Kidney (tissue), 14 donors: ENCODE results near the gene SOX11. TPM values are rescaled to one million over a fixed set of nuclear protein-coding genes. Genes with fewer than 3 reads are reported as not detected.

ENCODE experiments used
- DNase-seq, 5 donors: peaks; one replicate each; pipeline ENCODE4 v3.0.0-alpha.2; 2013 to 2020
- FAIRE-seq: peaks from 2 replicates; lab custom pipeline; 2012; peaks lifted over from hg19 to GRCh38; lab: Jason Lieb, UNC
- H3K27ac ChIP-seq, 2 donors: one replicate each; pipeline ENCODE4 v1.7.0; 2013; ENCODE audit warnings: low read depth in 2 of 2, low read length in 2 of 2, inconsistent platforms in 1 of 2
- H3K27me3 ChIP-seq: one replicate; pipeline ENCODE4 v1.7.1; 2013; ENCODE audit warnings: low read length, inconsistent platforms; ENCODE audit not compliant: control insufficient read depth, insufficient read depth
- H3K36me3 ChIP-seq, 3 donors: one replicate each; pipeline versions ENCODE4 v1.7.0 to v1.7.1; 2013; ENCODE audit warnings: low read length in 3 of 3, control low read depth in 1 of 3, inconsistent platforms in 1 of 3; ENCODE audit not compliant: insufficient read depth in 3 of 3, control insufficient read depth in 2 of 3
- H3K4me1 ChIP-seq, 3 donors: one replicate each; pipeline versions ENCODE4 v1.7.0 to v1.7.1; 2013; ENCODE audit warnings: low read length in 3 of 3, inconsistent platforms in 1 of 3, low read depth in 1 of 3; ENCODE audit not compliant: control insufficient read depth in 2 of 3, insufficient read depth in 2 of 3
- H3K4me3 ChIP-seq, 3 donors: one replicate each; pipeline versions ENCODE4 v1.7.0 to v1.8.1; 2013; ENCODE audit warnings: low read length in 3 of 3, control low read depth in 1 of 3, inconsistent platforms in 1 of 3
- H3K9ac ChIP-seq, 3 donors: one replicate each; pipeline versions ENCODE4 v1.7.0 to v1.7.1; 2013; ENCODE audit warnings: low read length in 3 of 3, control low read depth in 1 of 3, inconsistent platforms in 1 of 3
- H3K9me3 ChIP-seq, 3 donors: one replicate each; pipeline versions ENCODE4 v1.7.0 to v1.7.1; 2013; ENCODE audit warnings: low read length in 3 of 3, control low read depth in 1 of 3, inconsistent platforms in 1 of 3; ENCODE audit not compliant: control insufficient read depth in 2 of 3, insufficient read depth in 1 of 3
- CTCF ChIP-seq: IDR thresholded peaks from 3 replicates; pipeline ENCODE4 v1.5.1; 2012; ENCODE audit warnings: mild to moderate bottlenecking, moderate library complexity, borderline replicate concordance; ENCODE audit not compliant: insufficient read depth; ENCODE audit errors: extremely low read depth
- intact Hi-C: fragments of 100-400 bp; cut with DNase I; formaldehyde crosslinking; loops from one replicate; pipeline ENCODE4 v1.11.1; 2022
- polyA plus RNA-seq: library from polyadenylated mRNA; stranded (reverse); fragments of 350-450 nt; fragmentation: Illumina TruSeq; extraction: RNeasy Lipid Tissue Mini Kit (QIAGEN cat#74804); gene quantifications from one replicate; pipeline ENCODE4 v1.2.3, GENCODE V29; 2014; ENCODE audit warnings: low read depth, low replicate concordance; ENCODE audit not compliant: insufficient read depth
- total RNA-seq: library from RNA; stranded (reverse); fragmentation: NEBNext Ultra II Directional; extraction: Animal tissue kit (Norgen Biotek cat#: 25700); gene quantifications from one replicate; pipeline ENCODE4 v1.2.1, GENCODE V29; 2021
- donor health status: control.
- donor health status: control.
- donor health status: control.
- donor health status: control.
- donor health status: control.
- donor health status: DM: yes; HTN: yes; CAD: no.
- donor health status: Normal renal cell carcinoma (clear cell type).

SOX11 gene
- total and polyA plus RNA-seq, 2 donors from 2014 or later = 0.22 TPM; not detected in 1

GRCh38 chr2:5734859-5735520 is 42.8 kb downstream of the SOX11 start:
- no peak for FAIRE-seq
- peak in 4 of 5 donors; percentile 48 to 57 (median 50) for DNase-seq

DNA sequence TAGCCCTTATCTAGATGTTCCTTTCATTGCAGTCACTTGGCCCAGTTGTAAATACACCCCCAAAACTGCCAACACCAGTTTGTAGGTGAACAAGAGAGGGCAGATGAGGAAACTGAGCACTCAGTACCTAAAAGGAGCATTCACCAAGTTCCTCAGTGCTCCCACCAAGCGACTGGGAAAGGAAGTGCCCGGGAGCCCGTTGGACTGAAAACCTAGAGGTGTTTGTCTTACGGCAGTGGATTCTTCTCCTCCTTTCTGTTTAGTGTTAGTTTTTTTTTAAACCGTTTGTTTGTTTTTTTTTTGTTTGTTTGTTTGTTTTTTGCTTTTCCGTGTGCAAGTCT is 43.3 kb downstream of the SOX11 start:
- Histone ChIP-seq H3K36me3 (no peaks in the 10 kb centered on the region), H3K4me1 (no peaks in the 10 kb centered on the region), H3K27ac (no peak overlapping the region), H3K9ac (no peak overlapping the region), H3K9me3 (no peaks in the 10 kb centered on the region), H3K4me3 (no peak overlapping the region), H3K27me3 (no peaks in the 10 kb centered on the region)
- intact Hi-C loops = no loop called here
- FAIRE-seq = no peak
- no peak for TF ChIP-seq CTCF
- DNase-seq = no peak

More at GRCh38 chr2:5734859-5735520, 42.8 kb downstream of the SOX11 start:
- no peak for TF ChIP-seq CTCF
- intact Hi-C loops = no loop called here
- no peaks in the 10 kb centered on the region for H3K9me3 ChIP-seq
- no peaks in the 10 kb centered on the region for H3K36me3 ChIP-seq
- H3K27me3 ChIP-seq = no peaks in the 10 kb centered on the region
- no peak overlapping the region for H3K9ac ChIP-seq
- no peak overlapping the region for H3K4me3 ChIP-seq
- H3K4me1 ChIP-seq = no peaks in the 10 kb centered on the region
- H3K27ac ChIP-seq = no peak overlapping the region

DNA sequence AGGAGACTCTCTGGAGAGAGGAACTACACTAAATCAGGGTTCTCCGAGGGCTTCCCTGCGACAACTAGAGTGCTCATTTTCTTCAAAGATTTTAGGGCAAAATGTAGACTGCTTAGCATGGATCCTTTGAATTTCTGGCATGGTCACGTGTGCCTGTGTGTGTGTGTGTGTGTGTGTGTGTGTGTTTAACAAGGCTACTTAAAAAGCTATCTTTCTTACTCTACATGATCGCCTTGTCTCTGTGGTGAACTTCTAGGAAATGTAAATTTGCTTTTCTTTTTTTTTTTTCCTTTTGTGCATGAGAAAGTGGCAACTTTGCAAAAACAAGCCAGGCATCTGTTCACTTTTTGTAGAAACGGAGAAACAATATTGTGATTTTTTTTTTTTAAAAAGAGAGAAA is 43.9 kb downstream of the SOX11 start:
- Histone ChIP-seq H3K27me3 (no peaks in the 10 kb centered on the region), H3K36me3 (no peaks in the 10 kb centered on the region), H3K4me1 (no peaks in the 10 kb centered on the region), H3K9ac (no peak overlapping the region), H3K9me3 (no peaks in the 10 kb centered on the region), H3K4me3 (no peak overlapping the region), H3K27ac (no peak overlapping the region)
- DNase-seq (no peak), FAIRE-seq (no peak)
- TF ChIP-seq CTCF = no peak
- intact Hi-C loops = no loop called here

DNA sequence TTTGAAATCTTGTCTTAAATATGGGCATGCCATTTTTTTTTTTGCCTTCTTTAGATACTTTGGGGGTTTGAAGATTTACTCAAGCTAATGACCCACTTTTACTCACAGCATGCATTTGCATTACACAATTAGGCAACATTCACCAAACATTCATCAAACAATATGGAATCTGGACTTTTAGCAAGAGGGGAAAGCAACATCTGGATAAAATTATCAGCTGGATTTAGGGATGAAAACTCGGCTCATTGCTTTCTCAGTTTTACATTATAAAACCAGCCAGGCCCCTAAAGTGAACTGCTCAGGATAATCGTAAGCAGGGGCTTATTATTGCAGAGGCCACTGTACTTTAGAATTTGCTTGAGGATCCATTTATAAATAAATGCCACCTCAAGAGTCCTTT is 44.7 kb downstream of the SOX11 start:
- Histone ChIP-seq H3K9ac (no peak overlapping the region), H3K9me3 (no peaks in the 10 kb centered on the region), H3K27me3 (no peaks in the 10 kb centered on the region), H3K36me3 (no peaks in the 10 kb centered on the region), H3K4me1 (no peaks in the 10 kb centered on the region), H3K27ac (no peak overlapping the region), H3K4me3 (no peak overlapping the region)
- TF ChIP-seq CTCF = no peak
- intact Hi-C loops = no loop called here
- no peak for DNase-seq
- FAIRE-seq = no peak
